ENCODE data around the gene APOA4.
"Not testable (repeated sequence)": the region's sequence is repeated elsewhere in the genome, so short reads cannot be mapped to it uniquely, and the experiment has no call there.

Gene APOA4

DNA sequence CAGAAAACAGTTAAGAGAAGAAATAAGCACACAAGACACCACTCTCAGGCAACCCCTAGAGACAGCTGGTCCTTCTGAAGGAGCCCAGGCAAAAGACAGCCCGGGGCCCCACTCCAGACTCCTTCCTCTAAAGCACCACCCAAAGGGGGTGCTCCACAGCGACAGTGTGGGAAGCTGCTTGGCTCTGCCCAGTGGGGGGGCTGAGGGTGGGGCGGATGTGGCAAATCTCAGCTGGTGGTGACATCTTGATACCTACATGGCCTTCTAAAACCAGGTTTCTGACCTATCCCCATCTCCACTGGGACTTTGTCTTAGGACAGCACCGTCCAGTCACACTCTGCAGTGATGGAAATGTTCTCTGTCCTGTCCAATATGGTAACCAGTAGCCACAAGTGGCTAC lies 24.5 kb upstream of the APOA4 start:
- no peak for DNase-seq

DNA sequence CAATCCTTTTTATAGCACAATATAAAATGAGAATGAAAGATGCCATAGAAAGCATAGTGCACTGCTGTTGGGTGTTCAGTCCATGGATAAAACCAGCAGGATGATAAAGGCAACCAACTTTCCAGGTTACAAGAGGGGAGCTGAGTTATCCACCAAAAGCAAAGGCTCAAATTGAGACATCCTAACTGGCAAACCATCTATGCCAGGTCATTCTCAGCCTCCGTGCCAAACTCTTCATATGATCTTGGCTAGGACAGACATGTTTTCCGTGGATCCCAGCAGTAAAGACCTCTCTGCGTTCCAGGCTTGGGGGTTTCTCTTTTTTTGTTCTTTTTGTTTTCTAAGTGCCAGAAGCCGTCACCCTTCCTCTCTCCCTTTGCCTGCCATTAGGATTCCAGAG lies 21.6 kb upstream of the APOA4 start:
- DNase-seq = no peak

DNA sequence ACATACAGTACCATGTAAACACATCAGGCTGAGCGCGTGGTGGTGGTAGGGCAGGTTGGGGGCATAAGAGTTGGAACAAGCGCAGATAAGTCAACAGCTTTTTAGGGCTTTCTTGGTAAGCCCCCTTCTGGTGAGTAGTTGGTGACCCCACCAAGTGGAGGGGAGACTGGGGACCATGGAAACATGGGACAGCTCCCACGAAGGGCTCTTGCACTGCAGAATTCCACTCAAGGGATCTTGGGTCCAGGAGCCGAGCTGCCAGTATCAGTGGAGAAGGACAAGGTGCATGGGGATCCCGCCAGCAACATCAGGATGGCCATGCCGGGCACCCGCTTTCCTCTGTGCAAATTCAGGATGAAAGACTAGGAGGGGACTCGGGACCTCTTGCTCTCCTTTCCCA lies 20.6 kb upstream of the APOA4 start:
- DNase-seq = no peak

DNA sequence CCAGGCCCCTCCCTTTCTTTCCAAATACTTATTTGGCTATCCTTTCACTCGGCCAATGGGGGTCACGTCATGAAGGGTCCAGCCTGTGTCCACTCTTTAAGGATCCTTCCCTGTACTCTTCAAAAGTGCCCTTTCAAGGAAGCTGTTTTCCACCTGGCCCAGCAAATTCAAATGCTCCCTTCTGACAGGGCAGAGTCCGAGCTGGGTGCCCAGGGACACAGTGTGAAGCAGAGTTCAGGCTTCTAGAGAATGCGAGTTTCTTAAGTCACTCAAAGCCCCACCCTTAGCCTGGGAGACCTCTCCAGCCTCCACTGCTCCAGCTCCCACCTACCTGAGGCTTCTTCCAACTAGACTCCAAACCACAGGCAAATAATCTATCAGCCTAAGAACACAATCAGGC lies 19.8 kb upstream of the APOA4 start:
- DNase-seq = no peak

DNA sequence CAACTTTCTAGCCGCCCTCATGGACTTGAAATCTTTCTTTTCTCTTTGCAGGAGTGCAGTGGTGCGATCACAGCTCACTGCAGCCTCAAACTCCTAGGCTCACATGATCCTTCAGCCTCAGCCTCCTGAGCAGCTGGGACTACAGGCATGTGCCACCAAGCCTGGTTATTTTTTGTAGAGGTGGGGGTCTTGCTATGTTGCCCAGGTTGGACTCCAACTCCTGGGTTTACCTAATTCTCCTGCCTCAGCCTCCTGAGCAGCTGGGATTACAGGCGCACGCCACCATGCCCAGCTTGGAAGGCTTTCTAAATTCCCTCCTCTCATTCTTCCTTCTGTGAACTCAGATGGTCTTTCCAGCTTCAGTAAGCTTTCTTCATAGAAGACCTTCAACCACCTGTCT lies 19.0 kb upstream of the APOA4 start:
- DNase-seq = no peak

DNA sequence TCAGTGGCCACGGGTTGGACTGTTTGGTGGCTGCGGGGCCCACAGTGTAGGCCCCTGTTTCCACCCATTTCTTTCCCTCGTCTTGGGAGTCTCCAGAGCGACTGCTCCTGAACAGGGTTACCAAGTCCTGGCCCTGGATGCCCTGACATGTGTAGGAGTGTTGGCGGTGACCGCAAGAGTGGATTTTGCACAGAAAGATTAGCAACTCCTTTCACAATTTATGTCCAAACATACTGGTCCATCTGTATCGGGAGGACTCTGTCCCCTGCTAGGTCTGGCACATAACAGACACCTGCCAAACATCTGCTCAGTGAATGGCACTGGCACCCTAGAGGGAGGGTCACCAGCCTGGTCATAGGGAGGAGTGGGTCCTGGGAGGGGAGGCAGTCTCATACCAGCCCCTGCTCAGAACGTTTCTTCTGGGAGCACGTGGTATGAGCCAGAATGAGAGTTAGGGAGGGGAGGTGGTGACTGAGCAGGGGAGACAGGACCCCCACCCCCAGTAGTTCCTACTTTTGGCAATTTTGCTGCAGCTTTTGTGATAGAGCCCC lies 17.7 kb upstream of the APOA4 start:
- DNase-seq = no peak

DNA sequence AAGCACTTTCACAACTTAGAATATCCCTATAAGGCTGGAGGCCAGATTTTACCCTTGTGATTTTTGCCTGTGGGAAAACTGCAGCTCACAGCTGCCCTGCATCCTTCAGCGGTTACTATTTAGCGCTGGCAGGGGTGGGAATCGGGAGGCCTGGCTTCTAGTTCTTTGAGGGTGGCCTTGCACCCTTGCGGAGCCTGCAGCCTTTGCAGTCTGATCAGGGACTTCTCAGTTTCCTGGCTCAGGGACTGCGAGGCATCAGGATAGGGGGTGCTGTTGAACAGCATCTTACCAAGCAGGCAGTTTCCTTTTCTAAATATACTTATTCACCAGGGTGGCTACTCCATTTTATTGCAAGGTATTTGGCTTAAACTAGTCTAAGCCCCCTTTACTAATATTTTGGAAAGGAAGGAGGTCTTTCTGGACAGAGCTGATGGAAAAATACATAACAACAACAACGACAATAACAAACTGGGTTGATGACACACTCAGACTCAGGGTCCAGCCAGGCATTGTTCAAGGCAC lies 17.2 kb upstream of the APOA4 start:
- DNase-seq = peak; percentile 37

DNA sequence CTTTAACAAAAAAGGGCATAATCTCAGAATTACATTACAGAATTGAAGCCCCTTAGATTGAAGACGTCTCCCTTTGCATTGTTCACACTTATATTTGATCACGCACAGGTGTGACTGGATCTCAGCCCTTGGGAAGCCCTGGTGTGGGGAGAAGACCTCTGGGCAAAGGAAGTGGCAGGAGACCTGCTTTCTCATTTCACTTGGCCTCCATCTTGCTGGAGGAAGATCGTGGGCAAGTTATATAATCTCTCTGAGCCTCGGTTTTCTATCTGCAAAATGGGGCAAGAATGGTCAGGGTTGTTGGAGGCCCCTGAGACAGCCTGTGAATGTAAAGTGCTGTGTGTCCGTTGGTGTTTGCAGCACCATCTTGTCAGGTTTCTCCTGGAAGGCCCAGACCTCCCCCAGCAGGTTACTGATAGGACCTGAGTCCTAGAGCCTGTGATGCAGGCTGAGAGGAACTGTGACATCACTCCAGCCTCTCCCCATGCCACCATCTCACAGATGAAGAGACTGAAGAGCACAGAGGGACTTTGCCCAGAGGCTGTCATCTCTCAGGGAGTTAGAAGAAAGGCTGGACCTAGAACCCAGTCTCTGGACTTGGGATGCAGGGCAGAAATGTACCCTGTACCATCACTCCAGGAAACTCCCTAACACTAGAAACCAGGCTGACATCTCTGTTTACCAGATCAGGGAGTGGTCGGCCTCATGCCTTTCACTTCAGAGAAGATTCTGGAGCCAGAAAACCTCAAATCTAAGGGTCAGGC lies 15.4 kb upstream of the APOA4 start:
- DNase-seq = no peak

DNA sequence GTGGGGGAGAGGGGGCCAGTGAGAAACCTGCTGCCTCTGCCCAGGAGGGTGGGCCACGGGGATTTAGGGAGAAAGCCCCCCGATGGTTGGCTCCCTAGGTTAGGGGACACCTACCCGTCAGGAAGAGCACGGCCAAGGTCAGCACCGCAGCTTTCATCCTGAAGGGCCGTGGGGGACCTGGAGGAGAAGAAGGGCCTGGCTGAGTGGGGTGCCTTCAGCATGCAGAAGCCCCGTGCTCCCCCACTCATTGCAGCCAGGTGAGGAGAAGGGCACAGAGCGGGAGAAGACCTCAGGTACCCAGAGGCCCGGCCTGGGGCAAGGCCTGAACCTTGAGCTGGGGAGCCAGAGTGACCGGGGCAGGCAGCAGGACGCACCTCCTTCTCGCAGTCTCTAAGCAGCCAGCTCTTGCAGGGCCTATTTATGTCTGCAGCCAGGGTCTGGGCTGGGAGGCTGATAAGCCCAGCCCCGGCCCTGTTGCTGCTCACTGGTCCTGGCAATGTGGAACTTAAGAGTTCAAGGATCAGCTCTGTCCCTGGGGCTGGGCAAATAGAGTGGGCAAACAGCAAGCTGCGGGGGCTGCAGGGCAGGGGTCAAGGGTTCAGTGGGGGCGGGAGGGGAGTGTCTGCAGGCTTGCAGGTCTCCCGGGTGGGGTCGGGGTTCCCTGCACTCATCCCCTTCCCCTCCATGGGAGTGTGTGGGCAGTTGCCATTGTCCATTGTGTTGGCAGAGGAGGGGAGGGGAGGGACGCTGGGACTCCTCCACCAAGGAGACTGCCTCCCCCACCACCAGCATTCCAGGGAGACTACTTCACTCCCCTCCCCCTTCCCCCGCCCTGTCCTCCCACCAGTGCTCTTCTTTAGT lies 14.4 kb upstream of the APOA4 start, which contains the start of gene APOA1:
Gene APOA1, minus strand, starts transcription at position 392 of the 861 bp plus-strand sequence. Its CDS starts 235 bp downstream, at position 157.
- DNase-seq = no peak

DNA sequence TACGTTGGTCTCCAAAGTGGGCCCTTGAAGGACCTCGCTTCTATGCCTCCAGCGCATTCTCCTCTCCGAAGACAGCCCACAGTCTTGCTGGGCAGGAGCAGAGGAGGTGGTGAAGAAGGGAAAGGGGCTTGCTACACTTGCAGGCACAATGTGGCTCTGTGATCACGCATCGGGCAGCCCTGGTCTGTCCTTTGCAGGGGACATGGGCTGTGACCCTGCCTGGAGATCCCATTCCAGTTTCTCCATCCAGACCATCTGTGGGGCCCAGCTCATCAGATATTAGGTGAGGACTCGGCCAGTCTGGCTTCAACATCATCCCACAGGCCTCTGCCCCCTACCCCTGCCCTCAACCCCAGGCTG lies 13.5 kb upstream of the APOA4 start:
- no peak for DNase-seq

DNA sequence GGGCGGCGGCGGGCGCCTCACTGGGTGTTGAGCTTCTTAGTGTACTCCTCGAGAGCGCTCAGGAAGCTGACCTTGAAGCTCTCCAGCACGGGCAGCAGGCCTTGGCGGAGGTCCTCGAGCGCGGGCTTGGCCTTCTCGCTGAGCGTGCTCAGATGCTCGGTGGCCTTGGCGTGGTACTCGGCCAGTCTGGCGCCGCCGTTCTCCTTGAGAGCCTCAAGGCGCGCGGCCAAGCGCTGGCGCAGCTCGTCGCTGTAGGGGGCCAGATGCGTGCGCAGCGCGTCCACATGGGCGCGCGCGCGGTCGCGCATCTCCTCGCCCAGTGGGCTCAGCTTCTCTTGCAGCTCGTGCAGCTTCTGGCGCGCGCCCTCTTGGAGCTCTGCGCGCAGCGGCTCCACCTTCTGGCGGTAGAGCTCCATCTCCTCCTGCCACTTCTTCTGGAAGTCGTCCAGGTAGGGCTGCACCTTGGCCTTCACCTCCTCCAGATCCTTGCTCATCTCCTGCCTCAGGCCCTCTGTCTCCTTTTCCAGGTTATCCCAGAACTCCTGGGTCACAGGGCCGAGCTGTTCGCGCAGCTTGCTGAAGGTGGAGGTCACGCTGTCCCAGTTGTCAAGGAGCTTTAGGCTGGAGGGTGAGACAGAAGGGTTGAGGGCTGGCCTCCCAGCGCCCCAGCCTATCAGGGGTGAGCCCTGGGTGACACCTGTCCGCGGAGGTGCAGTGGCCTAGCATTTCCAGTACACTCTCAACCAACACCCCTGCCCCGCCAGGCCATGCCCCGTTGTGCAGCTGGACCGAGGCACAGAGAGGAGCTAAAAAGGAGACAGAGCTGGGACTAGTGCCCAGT lies 12.9 kb upstream of the APOA4 start:
- DNase-seq = peak; percentile 99

DNA sequence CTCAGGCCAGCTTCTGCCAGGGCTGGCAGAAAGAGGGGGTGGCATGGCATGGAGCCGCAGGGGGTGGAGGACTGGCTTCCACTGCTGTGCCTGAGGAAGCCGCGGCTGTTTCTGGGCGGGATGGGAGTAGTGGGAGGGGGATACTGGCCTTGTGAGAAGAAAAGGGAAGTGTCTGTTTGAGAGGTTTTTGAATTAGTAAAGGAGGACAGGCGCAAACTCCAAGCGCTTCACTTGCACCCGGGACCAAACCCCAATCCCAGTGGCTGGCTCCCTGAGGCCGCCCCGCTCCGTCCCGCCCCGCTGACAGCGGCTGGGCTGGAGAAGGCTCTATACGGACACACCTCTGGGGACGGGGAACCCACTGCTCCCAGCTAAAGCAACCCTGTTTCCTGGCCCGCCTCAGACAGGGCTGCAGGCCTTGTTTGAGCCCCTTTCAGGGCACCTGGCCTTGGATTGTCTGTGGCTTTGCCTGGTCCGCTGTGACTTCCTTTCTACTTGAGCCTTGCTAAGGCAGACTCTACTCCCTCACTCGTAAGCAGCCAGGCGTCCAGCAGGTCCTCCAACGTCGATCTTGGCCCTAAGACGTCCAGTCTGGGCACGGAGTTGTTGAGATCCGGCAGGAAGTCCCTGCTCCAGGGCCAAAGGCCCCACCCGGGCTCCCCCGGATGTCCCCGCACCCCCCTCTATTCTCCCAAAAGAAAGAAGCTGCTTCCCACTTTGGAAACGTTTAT lies 12.1 kb upstream of the APOA4 start:
- DNase-seq = peak; percentile 27

DNA sequence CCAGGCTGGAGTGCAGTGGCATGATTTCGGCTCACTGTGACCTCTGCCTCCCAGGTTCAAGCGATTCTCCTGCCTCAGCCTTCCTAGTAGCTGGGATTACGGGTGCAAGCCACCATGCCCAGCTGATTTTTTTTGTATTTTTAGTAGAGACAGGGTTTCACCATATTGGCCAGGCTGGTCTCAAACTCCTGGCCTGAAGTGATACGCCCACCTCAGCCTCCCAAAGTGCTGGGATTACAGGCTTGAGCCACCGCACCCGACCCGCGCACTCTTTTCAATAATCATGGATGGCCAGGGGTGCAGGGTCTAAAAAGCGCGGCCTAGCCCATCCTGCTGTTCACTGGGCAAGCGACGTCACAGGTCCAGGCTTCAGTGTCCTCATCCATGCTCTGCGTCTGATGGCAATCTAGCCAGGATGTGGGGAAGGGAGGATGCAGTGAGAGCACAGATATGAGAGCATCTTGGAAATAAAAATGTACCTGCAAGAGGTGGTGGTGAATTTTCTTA lies 11.5 kb upstream of the APOA4 start:
- DNase-seq = not testable (repeated sequence)

DNA sequence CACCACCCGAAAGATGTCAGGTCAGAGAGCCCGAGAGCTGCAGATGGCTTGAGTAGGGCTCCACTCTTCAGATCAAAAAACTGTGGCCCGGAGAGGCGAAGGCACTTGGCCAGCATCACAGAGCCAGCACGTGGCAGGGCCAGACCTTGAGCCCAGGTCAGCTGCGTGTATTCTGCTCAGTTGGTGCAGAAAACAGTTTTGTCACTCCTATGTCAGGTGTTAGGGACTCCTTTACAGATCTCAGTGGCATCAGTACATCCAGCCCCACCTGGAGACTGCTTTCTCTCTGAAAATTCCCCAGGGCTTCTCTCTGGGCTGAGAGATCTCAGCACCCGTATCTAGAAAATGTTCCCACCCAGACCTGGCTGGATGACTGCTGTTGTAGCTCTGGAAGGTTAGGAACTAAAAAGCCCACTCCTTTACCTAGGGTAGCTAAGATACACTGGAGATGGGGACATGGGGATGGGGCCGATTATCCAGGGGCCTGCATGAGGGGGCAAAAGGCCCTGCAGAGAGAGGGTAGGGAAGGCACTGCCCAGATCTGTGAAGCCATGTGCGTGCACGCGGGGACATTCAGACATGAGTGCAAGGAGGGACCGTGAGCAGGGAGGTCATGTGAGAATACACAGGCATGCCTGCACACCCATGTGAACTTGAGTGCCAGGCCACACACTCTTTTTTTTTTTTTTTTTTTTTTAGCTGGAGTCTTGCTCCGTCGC lies 10.9 kb upstream of the APOA4 start:
- no peak for DNase-seq

DNA sequence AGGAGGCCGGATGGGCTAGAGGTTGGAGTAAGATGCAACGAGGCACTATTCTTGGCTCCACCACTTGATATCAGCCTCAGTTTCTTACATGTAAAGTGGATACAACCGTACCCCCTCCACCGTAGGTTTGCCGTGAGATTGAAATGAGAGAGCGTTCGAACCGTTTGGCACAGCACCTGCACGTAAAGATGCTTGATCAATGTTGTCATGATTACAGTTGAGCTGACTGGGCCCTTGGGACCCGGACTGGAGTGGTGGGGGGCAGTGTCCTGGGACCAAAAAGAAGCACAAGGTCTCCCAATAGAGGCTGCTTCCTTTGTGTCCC lies 10.3 kb upstream of the APOA4 start:
- DNase-seq = no peak

DNA sequence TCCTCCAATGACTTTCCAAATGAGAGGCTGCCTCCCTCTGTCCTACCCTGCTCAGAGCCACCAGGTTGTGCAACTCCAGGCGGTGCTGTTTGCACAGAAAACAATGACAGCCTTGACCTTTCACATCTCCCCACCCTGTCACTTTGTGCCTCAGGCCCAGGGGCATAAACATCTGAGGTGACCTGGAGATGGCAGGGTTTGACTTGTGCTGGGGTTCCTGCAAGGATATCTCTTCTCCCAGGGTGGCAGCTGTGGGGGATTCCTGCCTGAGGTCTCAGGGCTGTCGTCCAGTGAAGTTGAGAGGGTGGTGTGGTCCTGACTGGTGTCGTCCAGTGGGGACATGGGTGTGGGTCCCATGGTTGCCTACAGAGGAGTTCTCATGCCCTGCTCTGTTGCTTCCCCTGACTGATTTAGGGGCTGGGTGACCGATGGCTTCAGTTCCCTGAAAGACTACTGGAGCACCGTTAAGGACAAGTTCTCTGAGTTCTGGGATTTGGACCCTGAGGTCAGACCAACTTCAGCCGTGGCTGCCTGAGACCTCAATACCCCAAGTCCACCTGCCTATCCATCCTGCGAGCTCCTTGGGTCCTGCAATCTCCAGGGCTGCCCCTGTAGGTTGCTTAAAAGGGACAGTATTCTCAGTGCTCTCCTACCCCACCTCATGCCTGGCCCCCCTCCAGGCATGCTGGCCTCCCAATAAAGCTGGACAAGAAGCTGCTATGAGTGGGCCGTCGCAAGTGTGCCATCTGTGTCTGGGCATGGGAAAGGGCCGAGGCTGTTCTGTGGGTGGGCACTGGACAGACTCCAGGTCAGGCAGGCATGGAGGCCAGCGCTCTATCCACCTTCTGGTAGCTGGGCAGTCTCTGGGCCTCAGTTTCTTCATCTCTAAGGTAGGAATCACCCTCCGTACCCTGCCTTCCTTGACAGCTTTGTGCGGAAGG lies 9.5 kb upstream of the APOA4 start:
- DNase-seq = peak; percentile 75

DNA sequence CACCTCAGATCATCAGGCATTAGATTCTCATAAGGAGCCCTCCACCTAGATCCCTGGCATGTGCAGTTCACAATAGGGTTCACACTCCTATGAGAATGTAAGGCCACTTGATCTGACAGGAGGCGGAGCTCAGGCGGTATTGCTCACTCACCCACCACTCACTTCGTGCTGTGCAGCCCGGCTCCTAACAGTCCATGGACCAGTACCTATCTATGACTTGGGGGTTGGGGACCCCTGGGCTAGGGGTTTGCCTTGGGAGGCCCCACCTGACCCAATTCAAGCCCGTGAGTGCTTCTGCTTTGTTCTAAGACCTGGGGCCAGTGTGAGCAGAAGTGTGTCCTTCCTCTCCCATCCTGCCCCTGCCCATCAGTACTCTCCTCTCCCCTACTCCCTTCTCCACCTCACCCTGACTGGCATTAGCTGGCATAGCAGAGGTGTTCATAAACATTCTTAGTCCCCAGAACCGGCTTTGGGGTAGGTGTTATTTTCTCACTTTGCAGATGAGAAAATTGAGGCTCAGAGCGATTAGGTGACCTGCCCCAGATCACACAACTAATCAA lies 8.8 kb upstream of the APOA4 start:
- no peak for DNase-seq

DNA sequence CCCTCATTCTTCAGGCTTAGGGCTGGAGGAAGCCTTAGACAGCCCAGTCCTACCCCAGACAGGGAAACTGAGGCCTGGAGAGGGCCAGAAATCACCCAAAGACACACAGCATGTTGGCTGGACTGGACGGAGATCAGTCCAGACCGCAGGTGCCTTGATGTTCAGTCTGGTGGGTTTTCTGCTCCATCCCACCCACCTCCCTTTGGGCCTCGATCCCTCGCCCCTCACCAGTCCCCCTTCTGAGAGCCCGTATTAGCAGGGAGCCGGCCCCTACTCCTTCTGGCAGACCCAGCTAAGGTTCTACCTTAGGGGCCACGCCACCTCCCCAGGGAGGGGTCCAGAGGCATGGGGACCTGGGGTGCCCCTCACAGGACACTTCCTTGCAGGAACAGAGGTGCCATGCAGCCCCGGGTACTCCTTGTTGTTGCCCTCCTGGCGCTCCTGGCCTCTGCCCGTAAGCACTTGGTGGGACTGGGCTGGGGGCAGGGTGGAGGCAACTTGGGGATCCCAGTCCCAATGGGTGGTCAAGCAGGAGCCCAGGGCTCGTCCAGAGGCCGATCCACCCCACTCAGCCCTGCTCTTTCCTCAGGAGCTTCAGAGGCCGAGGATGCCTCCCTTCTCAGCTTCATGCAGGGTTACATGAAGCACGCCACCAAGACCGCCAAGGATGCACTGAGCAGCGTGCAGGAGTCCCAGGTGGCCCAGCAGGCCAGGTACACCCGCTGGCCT lies 7.2 kb upstream of the APOA4 start:
- no peak for DNase-seq

Measured in NCI-H69 (cell line).